ENCODE results near the gene STARD3NL. TPM values are rescaled to one million over a fixed set of nuclear protein-coding genes. Genes with fewer than 3 reads are reported as not detected.

Gene STARD3NL
- total RNA-seq, 1 donor from 2014 or later = 53.8 TPM

GRCh38 chr7:38191791-38192190 lies 13.7 kb downstream of the STARD3NL start:
- Histone ChIP-seq H3K36me3 (no peaks in the 10 kb centered on the region), H3K27ac (no peak overlapping the region), H3K9me3 (peaks cover 5% of the 10 kb centered on the region), H3K4me1 (peaks cover 25% of the 10 kb centered on the region), H3K27me3 (no peaks in the 10 kb centered on the region), H3K4me3 (no peak overlapping the region)
- intact Hi-C loops (cut with DNase I) = no loop called here
- no peak for TF ChIP-seq CTCF (IDR thresholded peaks at IDR 0.05)
- DNase-seq (no peak), ATAC-seq (no peak)

- Histone ChIP-seq H3K27ac (peak overlapping the region; percentile 32), H3K27me3 (no peaks in the 10 kb centered on the region), H3K36me3 (no peaks in the 10 kb centered on the region), H3K4me3 (no peak overlapping the region), H3K9me3 (peaks cover 5% of the 10 kb centered on the region), H3K4me1 (peaks cover 25% of the 10 kb centered on the region)
- no peak for TF ChIP-seq CTCF (IDR thresholded peaks at IDR 0.05)
- ATAC-seq = peak; percentile 93
- DNase-seq = no peak
- intact Hi-C loops (cut with DNase I) = no loop called here
These were observed 14.3 kb downstream of the STARD3NL start for GRCh38 chr7:38192327-38192726.

GRCh38 chr7:38195804-38196595 lies 18.0 kb downstream of the STARD3NL start:
- intact Hi-C loops (cut with DNase I) = no loop called here
- no peak for TF ChIP-seq CTCF (IDR thresholded peaks at IDR 0.05)
- no peak overlapping the region for H3K4me3 ChIP-seq
- H3K36me3 ChIP-seq = no peaks in the 10 kb centered on the region
- no peaks in the 10 kb centered on the region for H3K27me3 ChIP-seq
- H3K27ac ChIP-seq = no peak overlapping the region
- peaks cover 40% of the 10 kb centered on the region for H3K4me1 ChIP-seq
- ATAC-seq (no peak), DNase-seq (no peak)
- peaks cover 5% of the 10 kb centered on the region for H3K9me3 ChIP-seq

- ATAC-seq = no peak
- Histone ChIP-seq H3K36me3 (no peaks in the 10 kb centered on the region), H3K27me3 (no peaks in the 10 kb centered on the region), H3K4me1 (peaks cover 40% of the 10 kb centered on the region), H3K27ac (no peak overlapping the region), H3K4me3 (no peak overlapping the region), H3K9me3 (no peaks in the 10 kb centered on the region)
- intact Hi-C loops (cut with DNase I) = no loop called here
- TF ChIP-seq CTCF (IDR thresholded peaks at IDR 0.05) = no peak
- no peak for DNase-seq
These were observed 20.3 kb downstream of the STARD3NL start for GRCh38 chr7:38198366-38198765.

GRCh38 chr7:38199154-38199553 lies 21.1 kb downstream of the STARD3NL start:
- H3K27me3 ChIP-seq = no peaks in the 10 kb centered on the region
- H3K4me1 ChIP-seq = peaks cover 40% of the 10 kb centered on the region

More at GRCh38 chr7:38199154-38199553, 21.1 kb downstream of the STARD3NL start:
- TF ChIP-seq CTCF (IDR thresholded peaks at IDR 0.05) = no peak
- H3K36me3 ChIP-seq = no peaks in the 10 kb centered on the region
- H3K27ac ChIP-seq = no peak overlapping the region
- no peak overlapping the region for H3K4me3 ChIP-seq
- no peaks in the 10 kb centered on the region for H3K9me3 ChIP-seq
- ATAC-seq (no peak), DNase-seq (no peak)
- intact Hi-C loops (cut with DNase I) = no loop called here

Data from upper lobe of right lung (tissue), 1 donor.